ENCODE data around the gene C12orf75.
"Not testable (repeated sequence)": the region's sequence is repeated elsewhere in the genome, so short reads cannot be mapped to it uniquely, and the experiment has no call there.

Gene C12orf75

GRCh38 chr12:105337391-105337790 is 6.9 kb downstream of the C12orf75 start:
- peak in 1 of 2 donors; percentile 14 for DNase-seq

- DNase-seq, result no peak
Observed at GRCh38 chr12:105338966-105339365, 8.5 kb downstream of the C12orf75 start.

DNA sequence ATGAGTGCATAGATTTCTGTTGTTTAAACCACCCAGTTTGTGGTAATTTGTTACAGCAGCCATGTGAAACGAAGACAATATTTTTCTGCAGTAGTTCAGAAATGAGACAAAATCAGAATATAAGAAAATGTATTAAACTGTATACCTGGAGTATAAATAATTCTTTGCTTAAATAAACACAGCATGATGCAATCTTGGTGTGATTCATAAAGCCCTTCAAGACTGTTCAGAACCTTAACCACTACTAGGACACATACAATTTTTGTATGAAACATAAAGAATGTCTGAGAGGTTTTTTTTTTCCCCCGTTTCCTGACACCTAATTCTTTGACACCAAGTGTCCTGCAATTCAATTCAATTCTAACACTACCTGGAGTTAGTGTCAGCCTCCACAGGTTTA is 10.5 kb downstream of the C12orf75 start:
- DNase-seq, result no peak

DNA sequence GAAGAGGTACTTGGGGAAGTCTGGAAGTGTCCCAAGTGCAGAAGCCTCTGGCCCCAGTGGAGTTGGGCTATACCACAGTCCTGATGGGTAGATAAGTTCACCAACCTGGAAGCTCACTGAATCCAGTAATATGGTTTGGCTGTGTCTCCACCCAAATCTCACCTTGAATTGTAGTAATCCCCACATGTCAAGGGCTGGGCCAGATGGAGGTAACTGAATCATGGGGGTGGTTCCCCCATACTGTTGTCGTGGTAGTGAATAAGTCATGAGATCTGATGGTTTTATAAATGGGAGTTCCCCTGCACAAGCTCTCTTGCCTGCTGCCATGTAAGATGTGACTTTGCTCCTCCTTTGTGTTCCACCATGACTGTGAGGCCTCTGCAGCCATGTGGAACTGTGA is 11.1 kb downstream of the C12orf75 start:
- DNase-seq, result not testable (repeated sequence)

DNA sequence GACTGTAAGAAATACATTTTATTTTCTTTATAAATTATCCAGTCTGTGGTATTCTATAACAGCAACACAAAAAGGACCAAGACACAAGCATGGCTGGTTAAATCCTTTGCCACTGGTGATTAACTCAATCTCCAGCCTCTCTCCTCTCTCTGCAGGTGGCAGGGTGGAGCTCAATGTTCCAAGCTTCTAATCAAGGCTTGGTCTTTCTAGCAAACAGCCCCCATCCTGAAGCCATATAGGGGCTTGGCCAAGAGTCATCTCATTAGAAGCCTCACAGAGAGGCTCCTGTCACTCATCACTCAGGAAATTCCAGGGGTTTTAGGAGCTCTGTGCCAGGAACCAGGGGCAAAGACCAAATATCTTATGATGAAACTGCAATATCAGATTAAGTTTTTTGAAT is 12.0 kb downstream of the C12orf75 start:
- DNase-seq, result no peak

DNA sequence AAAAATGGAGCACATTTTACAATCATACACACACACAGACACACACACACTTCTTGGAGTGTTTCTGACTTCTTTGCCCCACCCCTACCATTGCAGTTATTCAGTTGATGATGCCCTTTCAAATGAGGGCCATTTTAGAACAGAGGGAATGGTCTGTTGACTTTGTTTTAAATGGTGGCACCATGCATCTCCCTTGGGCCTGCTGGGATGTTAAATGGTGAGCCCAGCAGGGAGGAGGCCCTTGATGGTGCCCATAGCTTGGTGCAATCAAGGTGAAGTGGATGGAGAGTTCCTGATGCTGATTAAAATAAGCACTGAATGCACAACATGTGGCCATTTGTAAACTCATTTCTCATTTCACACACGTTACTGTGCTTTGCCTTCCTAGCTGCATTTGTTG is 13.3 kb downstream of the C12orf75 start:
- DNase-seq, result no peak

DNA sequence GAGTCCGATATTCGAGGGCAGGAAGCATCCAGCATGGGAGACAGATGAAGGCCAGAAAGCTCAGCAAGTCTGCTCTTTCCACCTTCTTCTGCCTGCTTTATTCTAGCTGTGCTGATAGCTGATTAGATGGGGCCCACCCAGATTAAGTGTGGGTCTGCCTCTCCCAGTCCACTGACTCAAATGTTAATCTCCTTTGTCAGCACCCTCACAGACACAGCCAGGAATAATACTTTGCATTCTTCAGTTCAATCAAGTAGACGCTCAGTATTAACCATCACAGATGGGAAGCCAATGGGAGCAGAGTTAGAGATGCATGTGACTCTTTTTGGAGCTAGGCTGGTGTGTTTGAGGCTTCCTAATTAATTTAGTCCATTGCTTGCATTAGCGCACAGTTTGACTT is 17.0 kb downstream of the C12orf75 start:
- DNase-seq, result no peak

DNA sequence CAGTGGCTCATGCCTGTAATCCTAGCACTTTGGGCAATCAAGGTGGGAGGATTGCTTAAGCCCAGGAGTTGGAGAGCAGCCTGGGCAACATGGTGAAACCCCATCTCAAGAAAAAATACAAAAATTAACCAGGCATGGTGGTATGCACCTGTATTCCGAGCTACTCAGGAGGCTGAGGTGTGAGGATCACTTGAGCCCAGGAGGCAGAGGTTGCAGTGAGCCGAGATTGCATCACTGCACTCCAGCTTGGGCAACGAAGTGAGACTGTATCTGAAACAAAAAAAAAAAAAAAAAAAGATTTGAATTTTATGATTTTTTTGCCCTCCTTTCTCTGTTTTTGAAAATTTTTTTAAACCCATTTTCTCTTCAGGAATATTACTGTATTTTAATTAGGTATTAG is 17.7 kb downstream of the C12orf75 start:
- DNase-seq, result no peak

GRCh38 chr12:105348561-105348960 is 18.1 kb downstream of the C12orf75 start:
- no peak for DNase-seq

GRCh38 chr12:105349138-105349537 is 18.6 kb downstream of the C12orf75 start:
- DNase-seq, result no peak

GRCh38 chr12:105351523-105351922 is 21.0 kb downstream of the C12orf75 start:
- DNase-seq, result no peak

DNA sequence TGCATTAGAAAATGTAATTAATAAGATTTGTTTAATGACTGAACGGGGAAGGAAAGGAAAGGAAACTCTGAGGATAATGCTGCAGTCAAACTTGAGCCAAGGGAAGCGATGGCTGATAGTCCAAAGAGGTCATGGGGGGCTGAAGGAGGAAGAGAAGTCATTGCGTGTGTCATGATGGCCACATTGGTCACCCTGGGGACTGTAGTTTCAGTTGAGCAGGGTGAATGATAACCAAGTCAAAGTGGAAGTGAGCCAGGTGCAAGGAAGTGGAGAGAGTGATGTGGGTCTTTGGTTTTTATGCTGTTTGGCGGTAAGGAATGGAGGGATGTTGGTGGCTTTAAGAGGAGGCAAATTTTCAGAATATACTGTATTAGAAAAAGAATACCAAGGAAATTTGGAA is 21.6 kb downstream of the C12orf75 start:
- no peak for DNase-seq

DNA sequence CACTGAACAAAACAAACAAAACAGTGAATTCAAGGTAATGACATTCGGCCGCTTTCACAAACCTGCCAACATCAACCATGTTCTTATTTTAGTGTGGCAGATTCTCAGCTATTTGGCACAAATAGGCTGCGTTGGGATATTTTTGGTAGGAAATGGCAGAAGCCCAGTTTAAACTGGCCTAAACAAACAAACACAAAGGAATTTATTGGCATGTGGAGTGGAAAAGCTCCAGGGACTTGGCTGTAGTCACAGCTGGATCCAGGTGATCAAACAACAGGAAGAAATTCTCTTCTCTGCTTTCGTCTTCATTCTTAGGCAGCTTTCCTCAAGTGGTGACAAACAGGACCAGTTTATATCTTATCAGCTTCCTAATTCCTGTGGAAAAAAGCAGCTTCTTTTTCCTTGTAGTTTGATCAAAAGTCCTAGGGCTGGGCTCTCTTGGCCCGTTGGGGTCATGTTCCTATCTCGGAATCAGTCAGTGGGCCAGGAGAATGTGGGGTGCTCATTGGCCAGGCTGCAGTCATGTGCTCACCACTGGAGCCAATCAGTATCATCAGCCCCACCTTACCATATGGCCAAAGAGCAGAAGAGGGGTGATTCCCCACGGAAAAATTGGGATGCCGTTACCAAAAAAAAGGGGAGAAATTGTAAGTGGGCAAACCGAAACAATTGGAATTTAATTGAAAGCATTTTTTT is 22.6 kb downstream of the C12orf75 start:
- no peak for DNase-seq

- no peak for DNase-seq
Observed at GRCh38 chr12:105355752-105356151, 25.3 kb downstream of the C12orf75 start.

GRCh38 chr12:105357162-105357691 is 26.7 kb downstream of the C12orf75 start:
- no peak for DNase-seq

DNA sequence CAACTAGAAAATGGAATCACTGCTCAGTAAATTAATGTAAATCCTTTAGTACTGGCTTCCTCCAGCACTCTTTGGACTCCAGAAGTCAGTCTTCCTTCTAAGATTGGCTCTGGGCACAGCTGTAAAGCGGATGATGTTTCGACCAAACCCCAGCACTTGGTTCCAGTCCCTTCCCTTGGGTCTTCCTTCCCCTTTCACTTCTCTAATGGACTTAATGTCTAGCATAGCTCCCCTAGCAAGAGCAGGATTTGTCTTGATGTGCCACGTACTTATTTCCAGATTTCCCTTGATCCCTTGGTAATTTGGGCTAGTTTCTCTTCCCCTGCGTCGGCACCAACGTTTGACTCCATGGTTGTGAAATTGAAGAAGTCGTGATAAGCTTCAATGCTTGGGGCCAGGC is 28.3 kb downstream of the C12orf75 start:
- peak; percentile 60 to 63 for DNase-seq

DNA sequence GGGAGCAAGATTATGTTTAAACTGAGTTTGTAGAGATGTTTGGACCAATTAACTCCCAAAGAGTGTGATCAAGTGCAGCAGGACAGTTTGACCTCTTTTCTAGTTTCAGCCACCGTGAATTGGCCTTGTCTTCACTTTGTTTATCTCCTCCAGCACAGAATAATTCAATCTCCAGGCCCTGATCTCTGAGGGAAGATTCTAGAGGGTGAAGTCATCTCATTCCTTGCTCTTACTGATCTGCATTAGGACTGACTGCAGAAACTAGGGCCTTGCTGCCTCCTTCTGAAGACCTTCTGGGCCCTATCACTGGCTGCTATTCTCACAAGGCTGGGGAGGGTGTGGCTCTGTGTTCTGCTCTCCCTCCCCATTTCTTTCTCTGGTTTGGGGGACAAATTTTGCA is 29.4 kb downstream of the C12orf75 start:
- DNase-seq, result no peak

DNA sequence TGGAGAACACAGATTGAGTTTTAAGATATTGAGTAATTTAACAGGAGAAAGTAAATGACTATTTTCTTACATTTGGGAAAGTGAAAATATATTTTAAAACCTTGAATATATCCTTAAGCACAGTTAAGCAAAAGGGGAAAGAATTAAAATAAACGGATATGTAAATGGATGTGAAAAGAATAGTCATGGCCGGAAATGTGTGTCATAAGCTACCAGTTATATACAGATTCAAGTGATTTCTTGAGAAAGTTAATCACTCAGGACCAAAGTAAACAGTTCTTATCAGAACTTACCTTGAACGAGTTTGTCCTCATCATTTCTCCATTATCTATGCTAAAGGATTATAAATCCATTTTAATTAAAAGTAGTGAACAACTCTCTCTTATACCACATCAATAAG is 33.4 kb downstream of the C12orf75 start:
- DNase-seq, result no peak

GRCh38 chr12:105365231-105365630 is 34.7 kb downstream of the C12orf75 start:
- DNase-seq, result no peak

GRCh38 chr12:105368047-105368646 is 37.7 kb downstream of the C12orf75 start:
- no peak for DNase-seq

- peak in 1 of 2 donors; percentile 59 for DNase-seq
Observed at GRCh38 chr12:105369014-105369413, 38.5 kb downstream of the C12orf75 start.

DNA sequence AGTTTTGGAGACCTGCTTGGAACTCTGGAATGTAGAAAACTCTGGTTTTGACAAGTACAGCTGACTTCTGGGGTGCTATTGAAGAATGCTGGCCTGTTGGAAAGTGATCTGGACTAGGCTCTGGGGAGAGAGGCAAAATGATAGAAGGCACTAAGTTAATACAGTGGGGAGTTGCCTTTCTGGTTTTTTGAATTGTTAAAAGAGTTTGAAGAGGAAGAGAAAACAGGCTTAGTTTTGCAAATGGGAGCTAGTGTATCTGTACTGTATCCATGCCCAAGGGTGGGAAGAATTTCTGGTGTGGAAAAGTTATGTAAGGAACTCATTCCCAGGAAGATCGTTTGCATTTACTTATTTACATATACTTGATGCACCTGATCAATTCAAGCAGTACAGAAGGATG is 43.8 kb downstream of the C12orf75 start:
- no peak for DNase-seq

- no peak for DNase-seq
Observed at GRCh38 chr12:105377077-105377476, 46.6 kb downstream of the C12orf75 start.

GRCh38 chr12:105378911-105379310 is 48.4 kb downstream of the C12orf75 start:
- no peak for DNase-seq
